OCI-LY3 (cell line): ENCODE measurements around the gene MAPK14.

Experiments
- EZH2phosphoT487 ChIP-seq: fragments of 200-600 bp; shearing (Covaris generic); IDR thresholded peaks from 2 replicates; pipeline ENCODE4 v1.6.1; 2018; ENCODE audit warnings: antibody characterized with exemption, mixed run types, low read depth
- TF ChIP-seq, protein P1 (sequence below): fragments of 200-600, 300-600 bp; sonication (generic); IDR thresholded peaks from 2 replicates; pipeline ENCODE4 v1.5.1; 2014; ENCODE audit warnings: antibody characterized with exemption, low read length, low read depth

DNA sequence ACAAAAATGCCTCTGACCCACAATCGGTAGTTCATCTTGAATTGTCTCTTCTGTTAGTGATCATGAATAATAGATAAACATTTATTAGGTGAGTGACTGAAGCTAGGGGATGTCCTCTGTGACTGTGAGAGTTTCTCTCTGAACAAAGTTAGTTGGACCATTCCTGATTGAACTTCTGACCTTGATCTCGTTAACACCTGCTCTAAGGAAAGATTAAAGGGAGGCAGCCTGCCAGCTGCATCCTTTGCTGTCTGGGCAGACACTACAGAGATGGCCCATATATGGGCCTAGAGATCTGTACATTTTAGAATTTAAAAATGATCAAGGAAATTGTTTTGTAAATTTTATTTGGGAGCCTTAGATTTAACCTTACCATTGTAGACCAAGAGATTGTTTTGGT lies 27.3 kb downstream of the MAPK14 start:
- TF ChIP-seq, protein P1, sequence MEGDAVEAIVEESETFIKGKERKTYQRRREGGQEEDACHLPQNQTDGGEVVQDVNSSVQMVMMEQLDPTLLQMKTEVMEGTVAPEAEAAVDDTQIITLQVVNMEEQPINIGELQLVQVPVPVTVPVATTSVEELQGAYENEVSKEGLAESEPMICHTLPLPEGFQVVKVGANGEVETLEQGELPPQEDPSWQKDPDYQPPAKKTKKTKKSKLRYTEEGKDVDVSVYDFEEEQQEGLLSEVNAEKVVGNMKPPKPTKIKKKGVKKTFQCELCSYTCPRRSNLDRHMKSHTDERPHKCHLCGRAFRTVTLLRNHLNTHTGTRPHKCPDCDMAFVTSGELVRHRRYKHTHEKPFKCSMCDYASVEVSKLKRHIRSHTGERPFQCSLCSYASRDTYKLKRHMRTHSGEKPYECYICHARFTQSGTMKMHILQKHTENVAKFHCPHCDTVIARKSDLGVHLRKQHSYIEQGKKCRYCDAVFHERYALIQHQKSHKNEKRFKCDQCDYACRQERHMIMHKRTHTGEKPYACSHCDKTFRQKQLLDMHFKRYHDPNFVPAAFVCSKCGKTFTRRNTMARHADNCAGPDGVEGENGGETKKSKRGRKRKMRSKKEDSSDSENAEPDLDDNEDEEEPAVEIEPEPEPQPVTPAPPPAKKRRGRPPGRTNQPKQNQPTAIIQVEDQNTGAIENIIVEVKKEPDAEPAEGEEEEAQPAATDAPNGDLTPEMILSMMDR, result no peak
- TF ChIP-seq EZH2phosphoT487, result no peak
